CD14-positive monocyte (primary cell): ENCODE measurements around the gene DLGAP1. TPM values are rescaled to one million over a fixed set of nuclear protein-coding genes. Genes with fewer than 3 reads are reported as not detected.

Experiments
- DNase-seq, 3 donors: peaks; one replicate each; pipeline ENCODE4 v3.0.0-alpha.2; 2011 to 2022
- H2AFZ ChIP-seq: 2 replicates; pipeline ENCODE4 v1.6.0; 2012; ENCODE audit warnings: mild to moderate bottlenecking, low read depth, low read length, inconsistent platforms; ENCODE audit not compliant: insufficient read depth, poor library complexity, severe bottlenecking
- H3K27ac ChIP-seq, 2 donors: 1 replicate in 1 of 2; 2 replicates in 1 of 2; pipeline ENCODE4 v1.5.1; 2012 to 2013; ENCODE audit warnings: low read length in 2 of 2, control low read depth in 1 of 2, inconsistent platforms in 1 of 2, low read depth in 1 of 2, mild to moderate bottlenecking in 1 of 2
- H3K27me3 ChIP-seq, 2 donors: one replicate each; pipeline versions ENCODE4 v1.6.0 to v1.6.1; 2011 to 2013; ENCODE audit warnings: low read length in 2 of 2; ENCODE audit not compliant: control insufficient read depth in 2 of 2, insufficient read depth in 2 of 2
- H3K36me3 ChIP-seq, 2 donors: replicated peaks in 1 of 2; 1 replicate in 1 of 2; 2 replicates in 1 of 2; pipeline versions ENCODE4 v1.5.1 to v1.6.1; 2012 to 2013; ENCODE audit warnings: low read length in 2 of 2, control low read depth in 1 of 2, inconsistent platforms in 1 of 2, mild to moderate bottlenecking in 1 of 2; ENCODE audit not compliant: insufficient read depth in 2 of 2, control insufficient read depth in 1 of 2
- H3K4me1 ChIP-seq, 2 donors: 1 replicate in 1 of 2; 2 replicates in 1 of 2; pipeline versions ENCODE4 v1.5.1 to v1.6.1; 2012 to 2013; ENCODE audit warnings: low read length in 2 of 2, control low read depth in 1 of 2, inconsistent platforms in 1 of 2, mild to moderate bottlenecking in 1 of 2, moderate library complexity in 1 of 2; ENCODE audit not compliant: insufficient read depth in 2 of 2, control insufficient read depth in 1 of 2
- H3K4me2 ChIP-seq: replicated peaks from 2 replicates; pipeline ENCODE3; 2012; ENCODE audit warnings: low read length, moderate library complexity, mild to moderate bottlenecking; ENCODE audit not compliant: poor library complexity, severe bottlenecking; ENCODE audit errors: extremely low read depth
- H3K4me3 ChIP-seq, 3 experiments: fragments of 200-600 bp in 1 of 3; sonication (generic) in 1 of 3; replicated peaks in 1 of 3; 1 replicate in 2 of 3; 2 replicates in 1 of 3; pipeline ENCODE4 v1.5.1; 2011 to 2013; ENCODE audit warnings: low read length in 3 of 3, mild to moderate bottlenecking in 3 of 3, control low read depth in 2 of 3, low read depth in 2 of 3, inconsistent platforms in 1 of 3, moderate library complexity in 1 of 3
- H3K79me2 ChIP-seq: 2 replicates; pipeline ENCODE4 v1.6.0; 2012; ENCODE audit warnings: mild to moderate bottlenecking, control low read depth, inconsistent platforms, low read length, moderate library complexity; ENCODE audit not compliant: insufficient read depth
- H3K9ac ChIP-seq: 2 replicates; pipeline ENCODE4 v1.6.0; 2017; ENCODE audit warnings: low read length, mild to moderate bottlenecking; ENCODE audit not compliant: insufficient read depth, poor library complexity, severe bottlenecking
- H3K9me3 ChIP-seq, 2 donors: replicated peaks in 1 of 2; 1 replicate in 1 of 2; 2 replicates in 1 of 2; pipeline versions ENCODE4 v1.5.1 to v1.6.1; 2012 to 2013; ENCODE audit warnings: low read length in 2 of 2, control low read depth in 1 of 2; ENCODE audit not compliant: control insufficient read depth in 1 of 2, insufficient read depth in 1 of 2
- H4K20me1 ChIP-seq: 2 replicates; pipeline ENCODE4 v1.6.0; 2012; ENCODE audit warnings: mild to moderate bottlenecking, low read length, control low read depth, moderate library complexity; ENCODE audit not compliant: insufficient read depth
- H3K27ac Mint-ChIP-seq, 7 donors: one replicate each; pipeline ENCODE4 v1.8.0; 2020; ENCODE audit warnings: mild to moderate bottlenecking in 7 of 7, mixed read lengths in 7 of 7, moderate library complexity in 6 of 7, inconsistent platforms in 2 of 7
- H3K27me3 Mint-ChIP-seq, 3 donors: one replicate each; pipeline ENCODE4 v1.8.0; 2021 to 2022; ENCODE audit warnings: low read depth in 3 of 3, mild to moderate bottlenecking in 3 of 3, mixed read lengths in 3 of 3, moderate library complexity in 3 of 3, inconsistent platforms in 1 of 3
- H3K36me3 Mint-ChIP-seq, 2 donors: one replicate each; pipeline ENCODE4 v1.8.0; 2020; ENCODE audit warnings: mixed read lengths in 2 of 2, inconsistent platforms in 1 of 2, mild to moderate bottlenecking in 1 of 2
- H3K4me1 Mint-ChIP-seq: one replicate; pipeline ENCODE4 v1.8.0; 2020; ENCODE audit warnings: mild to moderate bottlenecking, mixed read lengths
- H3K4me3 Mint-ChIP-seq, 2 donors: one replicate each; pipeline ENCODE4 v1.8.0; 2020; ENCODE audit warnings: mild to moderate bottlenecking in 2 of 2, mixed read lengths in 2 of 2, moderate library complexity in 1 of 2
- H3K9me3 Mint-ChIP-seq, 7 donors: one replicate each; pipeline ENCODE4 v1.8.0; 2020 to 2022; ENCODE audit warnings: mixed read lengths in 7 of 7, mild to moderate bottlenecking in 6 of 7, moderate library complexity in 6 of 7, inconsistent platforms in 2 of 7
- CTCF ChIP-seq: fragments of 200-600 bp; IDR thresholded peaks from one replicate; pipeline ENCODE4 v1.8.0; 2022; ENCODE audit warnings: antibody characterized with exemption, mild to moderate bottlenecking
- whole genome bisulfite sequencing: methylation state at CpG from one replicate; pipeline ENCODE4 v1.1.5; 2013; ENCODE audit warnings: missing lambda C conversion rate; ENCODE audit not compliant: insufficient coverage; 5-methylcytosine and 5-hydroxymethylcytosine counted together
- intact Hi-C, 2 donors: fragments of 100-400 bp; cut with micrococcal nuclease; formaldehyde crosslinking; loops; one replicate each; pipeline versions ENCODE4 v1.15.0 to v1.15.1; 2023
- polyA plus RNA-seq, 3 donors: library from polyadenylated mRNA; depleted of rRNA in 1 of 3; unstranded in 2 of 3; stranded (reverse) in 1 of 3; fragments of 300-500 nt in 2 of 3; fragments of >200 nt in 1 of 3; fragmentation: Illumina TruSeq in 2 of 3; gene quantifications; 1 replicate in 2 of 3; 2 replicates in 1 of 3; pipeline ENCODE4 v1.2.3, GENCODE V29; 2012 to 2021

DLGAP1 gene
- polyA plus RNA-seq, 3 donors, result 0.09 to 0.42 TPM; not detected in 1

- DNase-seq, result no peak
- Histone ChIP-seq H3K9ac (no peak overlapping the region), H4K20me1 (no peaks in the 10 kb centered on the region), H3K4me3 (no peak overlapping the region), H3K9me3 (no peaks in the 10 kb centered on the region), H3K36me3 (no peaks in the 10 kb centered on the region), H2AFZ (no peak overlapping the region), H3K4me2 (no peak overlapping the region), H3K79me2 (no peaks in the 10 kb centered on the region), H3K27ac (peak overlapping the region in 1 of 2 donors; percentile 88), H3K4me1 (peaks cover 70 to 77% of the 10 kb centered on the region in 2 donors), H3K27me3 (no peaks in the 10 kb centered on the region)
- Mint-ChIP-seq H3K27ac (peak overlapping the region; percentile 79 to 92 (median 82)), H3K4me3 (no peak overlapping the region), H3K36me3 (no peaks in the 10 kb centered on the region), H3K4me1 (peaks cover 69% of the 10 kb centered on the region), H3K9me3 (no peaks in the 10 kb centered on the region), H3K27me3 (peaks cover 0 to 2% (median 0%) of the 10 kb centered on the region in 3 donors)
- intact Hi-C loops, result loop anchor here in 1 of 2 donors (10.0 kb wide), 1 partner anchor 126 kb away; no protein-coding TSS in a partner anchor
- WGBS, result 0% methylated on average over 1 of the region's 4 CpGs
- TF ChIP-seq CTCF, result no peak
Measured at GRCh38 chr18:3720818-3721545, 734.1 kb downstream of the DLGAP1 start.

GRCh38 chr18:3720159-3720558, 734.9 kb downstream of the DLGAP1 start:
- Histone ChIP-seq H3K4me2 (no peak overlapping the region), H3K79me2 (no peaks in the 10 kb centered on the region), H3K9me3 (no peaks in the 10 kb centered on the region), H3K27ac (peak overlapping the region in 1 of 2 donors; percentile 36), H3K4me1 (peaks cover 61 to 74% of the 10 kb centered on the region in 2 donors), H3K27me3 (no peaks in the 10 kb centered on the region), H3K36me3 (no peaks in the 10 kb centered on the region), H2AFZ (no peak overlapping the region), H3K9ac (no peak overlapping the region), H4K20me1 (no peaks in the 10 kb centered on the region), H3K4me3 (no peak overlapping the region)
- TF ChIP-seq CTCF, result no peak
- H3K27me3 Mint-ChIP-seq, result peaks cover 0 to 3% (median 0%) of the 10 kb centered on the region in 3 donors
- H3K4me1 Mint-ChIP-seq, result peaks cover 66% of the 10 kb centered on the region
- no peak overlapping the region for H3K27ac Mint-ChIP-seq
- no peaks in the 10 kb centered on the region for H3K36me3 Mint-ChIP-seq
- no CpG with 5 or more reads among the region's 1 CpG for WGBS
- H3K4me3 Mint-ChIP-seq, result no peak overlapping the region
- intact Hi-C loops, result loop anchor here in 1 of 2 donors (10.0 kb wide), 1 partner anchor 125 kb away; no protein-coding TSS in a partner anchor
- no peaks in the 10 kb centered on the region for H3K9me3 Mint-ChIP-seq
- no peak for DNase-seq
